Measurements from ENCODE around the gene SWSAP1.

- TF ChIP-seq CTCF (IDR thresholded peaks at IDR 0.05) = no peak
- TF ChIP-seq POLR2A (IDR thresholded peaks at IDR 0.05) = no peak
Observed at GRCh38 chr19:11423164-11423790, 48.8 kb downstream of the SWSAP1 start.
